Gastrocnemius medialis (tissue), 4 donors: ENCODE measurements around the gene EHD1. TPM values are rescaled to one million over a fixed set of nuclear protein-coding genes. Genes with fewer than 3 reads are reported as not detected.
A peak's percentile ranks its signal among the peaks of the same experiment; 100 is the strongest.

Source experiments
- ATAC-seq, 2 donors: fragments of 150-250 bp; one replicate each; pipeline ENCODE4 v1.9.1; 2016
- DNase-seq, 2 donors: peaks; one replicate each; pipeline ENCODE4 v3.0.0-alpha.2; 2019
- H3K27ac ChIP-seq, 4 donors: fragments of 200-600 bp; sonication (generic); 1 replicate in 1 of 4; 2 replicates in 3 of 4; pipeline ENCODE4 v1.5.1; 2016 to 2018; ENCODE audit warnings: mild to moderate bottlenecking in 2 of 4, moderate library complexity in 1 of 4
- H3K27me3 ChIP-seq, 3 donors: fragments of 200-600 bp; sonication (generic) in 2 of 3; 1 replicate in 1 of 3; 2 replicates in 2 of 3; pipeline versions ENCODE4 v1.5.1 to v1.6.0; 2016 to 2019; ENCODE audit warnings: mild to moderate bottlenecking in 1 of 3, moderate library complexity in 1 of 3
- H3K36me3 ChIP-seq, 2 donors: fragments of 200-600 bp; sonication (generic) in 1 of 2; one replicate each; pipeline ENCODE4 v1.5.1; 2017 to 2018
- H3K4me1 ChIP-seq, 2 donors: fragments of 200-600 bp; sonication (generic) in 1 of 2; one replicate each; pipeline ENCODE4 v1.5.1; 2016 to 2017; ENCODE audit warnings: mild to moderate bottlenecking in 2 of 2
- H3K4me3 ChIP-seq, 4 donors: fragments of 200-600 bp; sonication (generic) in 3 of 4; 1 replicate in 1 of 4; 2 replicates in 3 of 4; pipeline ENCODE4 v1.5.1; 2016 to 2019; ENCODE audit warnings: mild to moderate bottlenecking in 2 of 4
- H3K9me3 ChIP-seq, 3 donors: fragments of 200-600 bp; sonication (generic) in 2 of 3; 1 replicate in 1 of 3; 2 replicates in 2 of 3; pipeline ENCODE4 v1.5.1; 2016 to 2019
- CTCF ChIP-seq, 5 experiments: fragments of 450-650 bp in 3 of 5; fragments of 200-600 bp in 2 of 5; sonication (generic) in 2 of 5; IDR thresholded peaks in 4 of 5; conservative IDR thresholded peaks in 1 of 5; 1 replicate in 4 of 5; 2 replicates in 1 of 5; pipeline ENCODE4 v1.5.1; 2016 to 2019; ENCODE audit warnings: antibody characterized with exemption in 5 of 5, mild to moderate bottlenecking in 3 of 5, moderate library complexity in 3 of 5
- POLR2A ChIP-seq, 2 donors: fragments of 450-650 bp; IDR thresholded peaks; one replicate each; pipeline ENCODE4 v1.6.1; 2017; ENCODE audit warnings: antibody characterized with exemption in 2 of 2, mild to moderate bottlenecking in 2 of 2, moderate library complexity in 2 of 2
- in situ Hi-C, 4 donors: fragments of 200-750 bp; cut with MboI; loops; one replicate each; pipeline versions ENCODE4 v1.15.0 to v1.8.0; 2017; ENCODE audit warnings: low sequenced_read_pairs in 4 of 4
- intact Hi-C: fragments of 100-400 bp; cut with DNase I; formaldehyde crosslinking; loops from one replicate; pipeline ENCODE4 v1.15.1; 2023; ENCODE audit warnings: low total_unique reads
- total RNA-seq, 4 donors: library from RNA; depleted of rRNA; stranded (reverse); fragments of >200 nt; gene quantifications; one replicate each; pipeline versions ENCODE4 v1.1.0 to v1.2.3, GENCODE V29; 2016

Gene EHD1
- total RNA-seq, 4 donors from 2014 or later, result 24.8 to 46.2 (median 31.3) TPM

- intact Hi-C loops, result loop anchor here (10.0 kb wide), 1 partner anchor 628 kb away; the partner anchor contains the start of genes FKBP2 and PPP1R14B
- peak overlapping the region in 3 of 4 donors; percentile 1 to 93 (median 76) for H3K27ac ChIP-seq
- DNase-seq (no peak), ATAC-seq (no peak)
- H3K27me3 ChIP-seq, result no peaks in the 10 kb centered on the region
- H3K4me3 ChIP-seq, result no peak overlapping the region
- no peaks in the 10 kb centered on the region for H3K9me3 ChIP-seq
- TF ChIP-seq CTCF (IDR thresholded peaks at IDR 0.05 in 4 of 5, conservative IDR thresholded peaks at IDR 0.05 in 1 of 5), result no peak
- TF ChIP-seq POLR2A (IDR thresholded peaks at IDR 0.05), result no peak
- H3K36me3 ChIP-seq, result peaks cover 0 to 10% of the 10 kb centered on the region in 2 donors
- peaks cover 83 to 87% of the 10 kb centered on the region in 2 donors for H3K4me1 ChIP-seq
- in situ Hi-C loops, result no loop called here
Observed at GRCh38 chr11:64872790-64873488, 5.5 kb downstream of the EHD1 start.

DNA sequence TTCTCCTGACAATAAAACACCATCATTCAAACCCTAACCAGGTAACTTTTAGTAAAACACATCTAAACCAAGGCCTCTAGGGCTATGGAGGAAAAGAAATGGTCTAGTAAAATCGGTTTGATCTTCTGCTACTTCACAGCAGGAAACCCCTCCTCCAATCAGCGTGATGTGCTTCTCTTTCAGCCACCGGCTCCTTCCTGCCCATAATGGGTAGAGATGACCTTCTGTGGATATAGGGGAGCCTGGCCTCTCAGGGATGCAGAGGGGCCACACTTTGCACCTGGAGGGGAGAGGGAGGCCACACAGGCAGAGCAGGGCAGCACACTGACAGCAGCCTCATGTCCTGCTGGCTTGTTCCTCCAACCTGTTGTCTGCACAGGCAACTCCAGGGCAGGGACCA lies 6.9 kb downstream of the EHD1 start:
- Histone ChIP-seq H3K4me3 (no peak overlapping the region), H3K9me3 (no peaks in the 10 kb centered on the region), H3K27ac (peak overlapping the region; percentile 76 to 93 (median 82)), H3K36me3 (peaks cover 0 to 10% of the 10 kb centered on the region in 2 donors), H3K4me1 (peaks cover 71 to 73% of the 10 kb centered on the region in 2 donors), H3K27me3 (no peaks in the 10 kb centered on the region)
- no peak for ATAC-seq
- TF ChIP-seq CTCF (IDR thresholded peaks at IDR 0.05 in 4 of 5, conservative IDR thresholded peaks at IDR 0.05 in 1 of 5), result no peak
- TF ChIP-seq POLR2A (IDR thresholded peaks at IDR 0.05), result no peak
- intact Hi-C loops, result loop anchor here (10.0 kb wide), 1 partner anchor 627 kb away; the partner anchor contains the start of genes FKBP2 and PPP1R14B
- DNase-seq, result no peak
- in situ Hi-C loops, result no loop called here

GRCh38 chr11:64870893-64871466 lies 7.4 kb downstream of the EHD1 start:
- H3K9me3 ChIP-seq, result no peaks in the 10 kb centered on the region
- H3K36me3 ChIP-seq, result peaks cover 0 to 10% of the 10 kb centered on the region in 2 donors
- no peak for TF ChIP-seq POLR2A (IDR thresholded peaks at IDR 0.05)
- no peak for TF ChIP-seq CTCF (IDR thresholded peaks at IDR 0.05 in 4 of 5, conservative IDR thresholded peaks at IDR 0.05 in 1 of 5)
- H3K4me3 ChIP-seq, result peak overlapping the region in 3 of 4 donors; percentile 17 to 27 (median 22)
- in situ Hi-C loops (no loop called here), intact Hi-C loops (loop anchor here (10.0 kb wide), 1 partner anchor 626 kb away; the partner anchor contains the start of genes FKBP2 and PPP1R14B)
- ATAC-seq, result no peak
- peaks cover 71% of the 10 kb centered on the region in 2 donors for H3K4me1 ChIP-seq
- H3K27me3 ChIP-seq, result no peaks in the 10 kb centered on the region
- no peak for DNase-seq
- H3K27ac ChIP-seq, result peak overlapping the region; percentile 76 to 93 (median 82)

GRCh38 chr11:64870176-64870892 lies 8.1 kb downstream of the EHD1 start:
- in situ Hi-C loops, result no loop called here
- DNase-seq, result peak in 1 of 2 donors; percentile 76
- no peak for TF ChIP-seq POLR2A (IDR thresholded peaks at IDR 0.05)
- TF ChIP-seq CTCF (IDR thresholded peaks at IDR 0.05 in 4 of 5, conservative IDR thresholded peaks at IDR 0.05 in 1 of 5), result no peak

More at GRCh38 chr11:64870176-64870892, 8.1 kb downstream of the EHD1 start:
- ATAC-seq, result peak; percentile 46 to 78
- Histone ChIP-seq H3K27ac (peak overlapping the region; percentile 76 to 93 (median 82)), H3K36me3 (peaks cover 0 to 10% of the 10 kb centered on the region in 2 donors), H3K27me3 (no peaks in the 10 kb centered on the region), H3K4me1 (peaks cover 69 to 71% of the 10 kb centered on the region in 2 donors), H3K4me3 (peak overlapping the region in 3 of 4 donors; percentile 17 to 27 (median 22)), H3K9me3 (no peaks in the 10 kb centered on the region)
- intact Hi-C loops, result loop anchor here (10.0 kb wide), 1 partner anchor 626 kb away; the partner anchor contains the start of genes FKBP2 and PPP1R14B
